Ammon's horn (tissue), 1 donor: Measurements from ENCODE around the gene HEG1.
A peak's percentile ranks its signal among the peaks of the same experiment; 100 is the strongest.
"Not testable (repeated sequence)": the region's sequence is repeated elsewhere in the genome, so short reads cannot be mapped to it uniquely, and the experiment has no call there.

ENCODE experiments used
- DNase-seq: peaks from one replicate; pipeline ENCODE4 v3.0.0-alpha.2; 2016; ENCODE audit warnings: low spot score

HEG1 gene

GRCh38 chr3:124984754-124985153 is 71.0 kb downstream of the HEG1 start:
- DNase-seq: no peak

GRCh38 chr3:124982855-124983254 is 72.9 kb downstream of the HEG1 start:
- DNase-seq: no peak

DNA sequence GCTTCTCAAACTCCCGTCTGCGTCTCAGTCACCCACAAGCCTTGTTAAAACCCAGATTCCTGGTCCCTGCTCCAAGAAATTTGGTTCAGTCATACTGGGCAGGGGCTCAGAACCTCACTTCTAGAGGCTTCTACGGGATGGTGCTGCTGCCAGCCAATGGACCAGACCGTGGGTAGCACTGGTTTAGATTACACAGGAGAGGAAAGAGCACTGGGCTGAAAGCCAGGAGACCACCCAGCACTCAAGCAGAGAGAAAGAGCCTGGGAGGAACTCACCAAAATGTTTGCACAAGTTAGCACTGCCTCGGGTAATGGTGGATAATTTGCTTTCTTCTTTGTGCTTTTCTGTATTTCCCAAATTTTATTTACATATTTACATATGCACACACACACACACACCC is 74.3 kb downstream of the HEG1 start:
- DNase-seq: no peak

- no peak for DNase-seq
Measured at GRCh38 chr3:124978627-124979026, 77.2 kb downstream of the HEG1 start.

DNA sequence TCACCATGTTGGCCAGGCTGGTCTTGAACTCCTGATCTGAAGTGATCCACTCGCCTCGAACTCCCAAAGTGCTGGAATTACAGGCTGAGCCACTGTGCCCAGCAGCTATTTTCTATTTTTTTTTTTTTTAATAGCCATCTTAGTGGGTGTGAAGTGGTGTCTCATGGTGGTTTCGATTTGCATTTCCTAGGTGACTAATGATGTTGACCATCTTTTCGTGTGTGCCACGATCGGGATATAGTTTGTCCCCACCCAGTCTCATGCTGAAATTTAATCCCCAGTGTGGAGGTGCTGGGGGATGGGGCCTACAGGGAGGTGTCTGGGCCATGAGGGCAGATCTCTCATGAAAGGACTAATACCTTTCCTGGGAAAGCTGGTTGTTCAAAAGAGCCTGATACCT is 79.4 kb downstream of the HEG1 start:
- no peak for DNase-seq

- no peak for DNase-seq
Measured at GRCh38 chr3:124974691-124975090, 81.1 kb downstream of the HEG1 start.

GRCh38 chr3:124973290-124973689 is 82.5 kb downstream of the HEG1 start:
- no peak for DNase-seq

- DNase-seq: no peak
Measured at GRCh38 chr3:124972457-124972856, 83.3 kb downstream of the HEG1 start.

DNA sequence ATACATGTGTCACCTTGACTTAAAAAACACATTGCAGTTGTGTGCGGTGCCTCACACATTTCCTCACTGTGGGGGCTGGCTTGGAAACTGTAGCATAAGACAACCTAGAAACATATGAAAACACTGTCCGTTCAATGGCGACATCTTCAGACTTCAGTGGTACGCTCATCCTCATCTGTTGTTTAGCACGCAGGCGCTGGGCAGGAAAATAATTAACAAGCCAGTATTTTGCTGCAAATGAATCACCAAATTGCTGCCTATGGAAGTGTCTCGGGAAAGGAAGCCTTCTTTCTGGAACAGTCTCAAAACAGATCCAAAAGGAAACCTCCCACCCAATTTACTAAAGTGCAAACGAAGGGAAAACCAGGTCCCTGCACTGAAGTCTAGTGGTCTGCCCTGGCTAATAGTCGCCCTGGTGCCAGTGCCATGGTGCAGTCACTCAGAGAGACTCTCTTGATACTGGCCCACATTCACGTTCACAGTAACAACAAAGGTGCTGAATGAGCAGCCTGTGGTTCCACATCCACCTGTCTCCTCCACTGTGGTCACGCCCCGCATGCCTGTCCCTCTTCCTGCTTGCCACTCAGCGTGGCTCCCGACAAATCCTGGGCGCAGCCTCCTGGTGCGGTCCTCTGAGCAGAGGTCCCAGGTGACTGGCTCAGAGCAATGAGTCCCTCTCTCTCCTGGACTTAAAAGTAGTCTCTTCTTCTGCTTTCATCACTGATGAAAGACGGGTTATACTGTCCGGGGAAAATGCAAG is 85.7 kb downstream of the HEG1 start:
- DNase-seq: peak; percentile 25

DNA sequence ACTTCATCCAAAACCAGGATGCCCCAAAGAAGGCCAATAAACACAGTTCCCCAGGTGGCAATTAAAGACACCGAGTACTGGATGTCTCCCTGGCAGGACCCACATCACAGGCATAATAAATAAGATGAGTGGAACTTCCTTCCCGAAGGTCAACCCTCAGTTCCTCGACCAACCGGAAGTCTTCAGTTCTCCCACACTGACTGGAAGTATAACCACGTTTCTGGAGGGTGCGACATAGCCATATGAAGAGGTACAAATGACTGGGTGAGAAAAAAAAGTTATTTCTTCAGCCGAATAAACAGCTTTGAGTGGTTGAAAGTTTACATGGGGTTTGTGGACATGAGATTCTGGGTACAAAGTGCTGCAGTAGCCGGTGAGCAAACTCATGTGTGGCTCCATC is 86.6 kb downstream of the HEG1 start:
- no peak for DNase-seq

GRCh38 chr3:124967964-124968363 is 87.8 kb downstream of the HEG1 start:
- DNase-seq: no peak

DNA sequence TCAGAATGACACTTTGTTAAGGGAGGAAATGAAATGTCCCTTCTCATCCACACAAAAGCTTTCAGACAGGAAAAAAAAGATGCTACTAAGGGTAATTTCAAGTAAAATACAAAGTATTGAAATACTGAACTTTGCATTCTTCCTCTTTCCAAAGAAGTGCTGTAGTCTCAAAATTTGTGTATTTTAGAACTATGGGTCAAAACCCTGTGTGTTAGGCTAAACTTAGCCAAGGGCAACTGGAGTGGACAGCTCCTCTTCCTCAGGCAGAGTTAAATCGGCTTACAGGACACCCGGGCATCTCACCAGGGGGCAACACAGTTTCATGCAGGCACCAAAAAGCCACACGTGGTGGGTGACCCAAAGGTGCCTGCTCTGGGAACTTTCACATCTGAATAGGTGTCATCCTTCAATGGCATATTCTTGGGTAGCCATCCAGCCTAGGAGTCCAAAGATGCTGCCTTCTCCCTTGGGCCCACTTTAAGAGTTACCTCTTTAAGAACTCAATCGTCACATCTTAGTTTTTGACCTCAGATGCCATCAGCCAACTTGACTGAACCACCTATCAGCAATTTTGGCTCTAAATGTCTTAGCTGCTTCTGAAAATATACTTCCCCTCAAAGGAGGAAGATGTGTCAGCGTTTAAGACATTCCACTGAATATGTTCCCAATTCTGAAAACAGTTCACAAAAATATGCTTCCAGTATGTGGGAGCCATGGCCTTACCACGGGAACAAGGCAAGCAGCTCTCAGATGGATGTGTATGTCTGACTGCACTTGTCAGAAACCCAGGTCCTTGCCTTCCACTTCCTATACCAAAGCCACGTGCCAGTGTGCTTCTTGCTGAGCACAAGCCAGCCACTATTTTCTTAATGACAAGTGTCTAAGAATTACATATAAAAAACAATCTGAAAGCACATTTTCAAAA is 89.0 kb downstream of the HEG1 start:
- no peak for DNase-seq

GRCh38 chr3:124965413-124965812 is 90.4 kb downstream of the HEG1 start:
- no peak for DNase-seq

- DNase-seq: no peak
Measured at GRCh38 chr3:124964387-124964786, 91.4 kb downstream of the HEG1 start.

DNA sequence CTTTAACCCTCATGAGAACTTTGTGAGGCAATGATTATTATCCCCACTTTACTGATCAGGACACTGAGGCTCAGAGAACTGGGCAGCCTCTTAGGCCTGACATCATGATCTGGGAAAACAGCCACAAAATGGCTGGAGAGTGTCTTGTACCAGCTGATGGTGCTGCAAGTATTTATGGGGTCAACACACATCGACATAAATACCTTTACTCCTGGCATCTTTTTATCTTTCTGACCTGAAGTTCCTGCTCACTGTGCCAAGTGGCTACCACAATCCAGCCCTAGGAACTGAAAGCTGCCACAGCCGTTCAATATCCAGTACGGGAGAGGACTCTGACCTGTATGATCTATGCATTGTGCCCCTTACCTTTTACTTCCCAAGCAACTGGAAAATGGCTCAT is 92.0 kb downstream of the HEG1 start:
- DNase-seq: no peak

GRCh38 chr3:124962403-124962940 is 93.3 kb downstream of the HEG1 start:
- no peak for DNase-seq

- no peak for DNase-seq
Measured at GRCh38 chr3:124960698-124961097, 95.1 kb downstream of the HEG1 start.

DNA sequence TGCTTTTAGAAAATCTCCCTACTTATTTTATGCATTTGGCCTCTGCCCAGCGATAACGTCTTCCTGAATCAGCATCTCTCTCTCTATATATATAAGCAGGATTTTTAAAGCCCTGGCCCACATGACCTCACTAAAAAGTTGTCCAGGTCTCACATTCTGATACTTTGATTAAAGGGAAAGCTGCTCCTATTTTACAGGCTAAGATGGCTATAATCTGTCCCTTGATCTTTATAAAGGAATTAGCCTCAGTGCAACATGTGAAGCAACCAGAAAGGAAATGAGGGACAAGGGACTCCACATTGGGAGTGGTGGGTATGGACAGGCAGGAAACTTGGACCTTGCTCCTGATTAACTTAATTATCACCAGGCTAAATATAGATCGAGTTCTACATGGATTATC is 95.7 kb downstream of the HEG1 start:
- DNase-seq: no peak

DNA sequence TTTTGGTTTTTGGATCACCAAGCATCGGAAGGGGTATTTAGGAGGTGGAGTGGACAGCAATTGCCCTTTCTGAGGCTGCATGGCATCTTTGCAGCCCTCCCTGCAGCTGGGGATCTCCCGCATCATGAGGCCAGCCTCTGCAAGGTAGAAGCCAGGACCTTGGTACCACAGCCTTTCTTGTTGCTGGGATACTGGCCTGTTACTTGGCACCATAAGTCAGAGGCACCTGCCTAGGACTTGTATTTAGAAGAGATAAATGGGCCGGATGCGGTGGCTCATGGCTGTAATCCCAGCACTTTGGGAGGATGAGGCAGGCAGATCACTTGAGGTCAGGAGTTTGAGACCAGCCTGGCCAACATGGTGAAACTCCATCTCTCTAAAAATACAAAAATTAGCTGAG is 97.8 kb downstream of the HEG1 start:
- DNase-seq: not testable (repeated sequence)

GRCh38 chr3:124952282-124952855 is 103.4 kb downstream of the HEG1 start:
- no peak for DNase-seq

GRCh38 chr3:124951511-124952281 is 104.1 kb downstream of the HEG1 start:
- DNase-seq: no peak

DNA sequence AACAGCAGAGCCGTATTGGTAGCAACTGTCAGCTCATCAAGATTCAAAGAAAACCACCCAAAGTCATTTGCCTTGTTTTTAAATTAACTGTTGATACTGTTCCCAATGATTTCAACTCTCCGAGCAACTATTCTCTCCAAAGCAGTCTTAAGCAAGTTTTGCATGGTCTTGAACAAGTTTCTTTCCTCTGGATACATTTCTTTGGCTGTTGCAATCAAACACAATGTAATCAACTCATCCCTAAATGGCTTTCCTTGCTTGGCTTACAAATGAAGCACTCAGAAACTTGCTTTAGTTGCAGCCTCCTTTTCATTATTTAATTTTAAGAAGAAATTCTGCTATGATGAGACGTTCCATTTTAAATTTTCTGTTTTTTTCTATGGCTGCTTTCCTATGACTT is 105.8 kb downstream of the HEG1 start:
- no peak for DNase-seq
